Left cardiac atrium (tissue), 4 donors: ENCODE results near the gene ETV3. TPM values are rescaled to one million over a fixed set of nuclear protein-coding genes. Genes with fewer than 3 reads are reported as not detected.

ENCODE experiments used
- ATAC-seq, 2 donors: fragments of 200-7000 bp; cut with Tn5 transposase; one replicate each; pipeline ENCODE4 v1.9.1; 2020; ENCODE audit warnings: mild to moderate bottlenecking in 2 of 2, moderate library complexity in 2 of 2
- DNase-seq: peaks from one replicate; pipeline ENCODE4 v3.0.0-alpha.2; 2020
- intact Hi-C, 2 donors: fragments of 100-400 bp; cut with DNase I; formaldehyde crosslinking; loops; one replicate each; pipeline versions ENCODE4 v1.14.1 to v1.15.1; 2022 to 2023
- total RNA-seq, 2 donors: library from RNA; stranded (reverse); fragmentation: NEBNext Ultra II Directional; extraction: Animal tissue kit (Norgen Biotek cat#: 25700); gene quantifications; one replicate each; pipeline ENCODE4 v1.2.1, GENCODE V29; 2021
- donor health status: DM: no; HTN: yes; CAD: no.
- donor health status: DM: no; HTN: yes; CAD: no; lungs with severe emphysema.
- donor health status: DM: yes; HTN: yes; CAD: no.
- donor health status: Dilated cardiomyopathy.

Gene ETV3
- total RNA-seq, 2 donors from 2014 or later: 17.3 to 21.4 TPM

- peak; percentile 64 for DNase-seq
- peak; percentile 47 to 63 for ATAC-seq
- intact Hi-C loops: no loop called here
Measured at GRCh38 chr1:157163273-157164127, 25.3 kb upstream of the ETV3 start.

- intact Hi-C loops: no loop called here
- ATAC-seq (no peak), DNase-seq (no peak)
Measured at GRCh38 chr1:157162345-157162744, 24.1 kb upstream of the ETV3 start.

GRCh38 chr1:157161901-157162300 lies 23.7 kb upstream of the ETV3 start:
- intact Hi-C loops: no loop called here
- ATAC-seq: no peak

GRCh38 chr1:157158967-157159366 lies 20.8 kb upstream of the ETV3 start:
- ATAC-seq: no peak
- intact Hi-C loops: no loop called here
- DNase-seq: no peak

More at GRCh38 chr1:157161901-157162300, 23.7 kb upstream of the ETV3 start:
- DNase-seq: no peak

- DNase-seq (no peak), ATAC-seq (no peak)
- intact Hi-C loops: no loop called here
Measured at GRCh38 chr1:157157501-157158190, 19.5 kb upstream of the ETV3 start.

GRCh38 chr1:157156058-157156541 lies 17.9 kb upstream of the ETV3 start:
- intact Hi-C loops: loop anchor here in 1 of 2 donors (1.0 kb wide), 1 partner anchor 66 kb away; no protein-coding TSS in a partner anchor
- peak; percentile 81 for DNase-seq
- peak; percentile 73 to 79 for ATAC-seq

- peak; percentile 31 to 67 for ATAC-seq
- intact Hi-C loops: loop anchor here (1.0 to 2.0 kb wide), 2 partner anchors 65 kb away; no protein-coding TSS in a partner anchor
- no peak for DNase-seq
Measured at GRCh38 chr1:157155658-157156057, 17.5 kb upstream of the ETV3 start.

- intact Hi-C loops: loop anchor here in 1 of 2 donors (2.0 kb wide), 1 partner anchor 64 kb away; no protein-coding TSS in a partner anchor
- ATAC-seq (peak; percentile 75 to 79), DNase-seq (peak; percentile 71)
Measured at GRCh38 chr1:157154940-157155514, 16.8 kb upstream of the ETV3 start.

- intact Hi-C loops: loop anchor here in 1 of 2 donors (2.0 kb wide), 1 partner anchor 63 kb away; no protein-coding TSS in a partner anchor
- ATAC-seq (no peak), DNase-seq (no peak)
Measured at GRCh38 chr1:157154291-157154690, 16.1 kb upstream of the ETV3 start.

GRCh38 chr1:157153746-157154145 lies 15.6 kb upstream of the ETV3 start:
- intact Hi-C loops: loop anchor here in 1 of 2 donors (2.0 kb wide), 1 partner anchor 63 kb away; no protein-coding TSS in a partner anchor
- no peak for DNase-seq
- ATAC-seq: no peak

GRCh38 chr1:157152510-157152909 lies 14.3 kb upstream of the ETV3 start:
- ATAC-seq: no peak
- intact Hi-C loops: no loop called here
- no peak for DNase-seq

- no peak for ATAC-seq
- intact Hi-C loops: no loop called here
- no peak for DNase-seq
Measured at GRCh38 chr1:157151506-157151905, 13.3 kb upstream of the ETV3 start.

- ATAC-seq (no peak), DNase-seq (no peak)
- intact Hi-C loops: no loop called here
Measured at GRCh38 chr1:157151073-157151472, 12.9 kb upstream of the ETV3 start.

GRCh38 chr1:157150631-157151030 lies 12.4 kb upstream of the ETV3 start:
- ATAC-seq: no peak
- intact Hi-C loops: no loop called here

GRCh38 chr1:157147906-157148700 lies 9.9 kb upstream of the ETV3 start:
- intact Hi-C loops: no loop called here
- DNase-seq (no peak), ATAC-seq (no peak)

More at GRCh38 chr1:157150631-157151030, 12.4 kb upstream of the ETV3 start:
- DNase-seq: no peak

- ATAC-seq: no peak
- DNase-seq: no peak
- intact Hi-C loops: no loop called here
Measured at GRCh38 chr1:157147037-157147436, 8.8 kb upstream of the ETV3 start.

- intact Hi-C loops: no loop called here
- DNase-seq: no peak
- no peak for ATAC-seq
Measured at GRCh38 chr1:157146244-157146643, 8.0 kb upstream of the ETV3 start.

- intact Hi-C loops: no loop called here
- DNase-seq: no peak
- ATAC-seq: no peak
Measured at GRCh38 chr1:157145076-157145475, 6.9 kb upstream of the ETV3 start.

GRCh38 chr1:157144509-157144908 lies 6.3 kb upstream of the ETV3 start:
- ATAC-seq: no peak
- intact Hi-C loops: no loop called here

More at GRCh38 chr1:157144509-157144908, 6.3 kb upstream of the ETV3 start:
- DNase-seq: no peak
